Measurements from ENCODE around the gene HLCS.
"Not testable (repeated sequence)": the region's sequence is repeated elsewhere in the genome, so short reads cannot be mapped to it uniquely, and the experiment has no call there.

The HLCS gene

GRCh38 chr21:36821032-36821299 is 145.5 kb downstream of the HLCS start:
- no peaks in the 10 kb centered on the region for H3K36me3 ChIP-seq (ENCODE audit: insufficient read depth, low read length)
- no peaks in the 10 kb centered on the region for H3K4me1 ChIP-seq (ENCODE audit: control insufficient read depth, insufficient read depth, low read length, unreplicated experiment)
- no peaks in the 10 kb centered on the region for H3K27me3 ChIP-seq (ENCODE audit: insufficient read depth, low read length)
- no peak overlapping the region for H3K27ac ChIP-seq (ENCODE audit: low read depth, low read length)
- no peak overlapping the region for H3K4me3 ChIP-seq (ENCODE audit: low read depth, low read length)
- H3K79me2 ChIP-seq (ENCODE audit: control insufficient read depth, insufficient read depth, low read length, unreplicated experiment): no peaks in the 10 kb centered on the region
- no peak overlapping the region for H2AFZ ChIP-seq (ENCODE audit: low read length, unreplicated experiment)

GRCh38 chr21:36820176-36821031 is 146.1 kb downstream of the HLCS start:
- Histone ChIP-seq H3K36me3 (ENCODE audit: insufficient read depth, low read length) (no peaks in the 10 kb centered on the region), H3K4me3 (ENCODE audit: low read depth, low read length) (no peak overlapping the region), H3K27me3 (ENCODE audit: insufficient read depth, low read length) (no peaks in the 10 kb centered on the region), H3K79me2 (ENCODE audit: control insufficient read depth, insufficient read depth, low read length, unreplicated experiment) (no peaks in the 10 kb centered on the region), H3K27ac (ENCODE audit: low read depth, low read length) (no peak overlapping the region), H3K4me1 (ENCODE audit: control insufficient read depth, insufficient read depth, low read length, unreplicated experiment) (no peaks in the 10 kb centered on the region), H2AFZ (ENCODE audit: low read length, unreplicated experiment) (no peak overlapping the region)

DNA sequence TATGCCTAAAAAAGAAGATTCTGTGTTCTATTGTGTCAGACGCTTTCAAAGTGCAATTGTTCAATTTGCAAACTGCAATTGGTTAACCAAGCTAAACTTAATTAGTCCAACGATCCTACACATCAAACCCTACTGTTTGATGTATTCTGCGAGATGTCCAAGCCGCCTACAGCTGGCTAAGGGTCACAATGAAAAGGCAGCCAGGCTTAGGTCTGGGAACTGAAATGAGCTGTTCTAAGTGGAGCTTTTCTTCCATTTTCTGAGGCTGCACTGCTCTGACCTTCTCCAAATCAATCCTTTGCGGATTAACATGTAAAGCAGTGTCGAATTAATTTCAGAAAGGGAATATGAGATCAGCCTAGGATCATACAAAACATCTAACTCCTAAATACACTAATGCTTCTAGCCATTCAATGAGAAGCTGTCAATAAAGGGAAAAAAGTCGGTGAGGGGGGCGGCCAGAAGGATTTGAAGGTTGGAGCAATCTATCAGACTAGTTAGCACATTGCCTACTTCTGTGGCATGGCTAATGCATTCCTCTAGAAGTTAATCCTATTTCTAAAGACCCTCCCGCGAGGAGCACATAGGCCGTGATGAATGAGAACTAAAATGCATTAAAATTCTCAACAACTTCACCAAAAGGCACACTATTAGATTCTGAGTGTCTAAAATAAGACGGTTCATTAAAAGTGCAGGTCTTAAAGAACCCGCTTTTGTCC is 148.6 kb downstream of the HLCS start:
- H2AFZ ChIP-seq (ENCODE audit: low read length, unreplicated experiment): no peak overlapping the region
- no peaks in the 10 kb centered on the region for H3K4me1 ChIP-seq (ENCODE audit: control insufficient read depth, insufficient read depth, low read length, unreplicated experiment)
- H3K27me3 ChIP-seq (ENCODE audit: insufficient read depth, low read length): no peaks in the 10 kb centered on the region
- no peak overlapping the region for H3K27ac ChIP-seq (ENCODE audit: low read depth, low read length)
- no peak overlapping the region for H3K4me3 ChIP-seq (ENCODE audit: low read depth, low read length)
- H3K36me3 ChIP-seq (ENCODE audit: insufficient read depth, low read length): no peaks in the 10 kb centered on the region
- H3K79me2 ChIP-seq (ENCODE audit: control insufficient read depth, insufficient read depth, low read length, unreplicated experiment): no peaks in the 10 kb centered on the region

GRCh38 chr21:36816561-36817130 is 149.8 kb downstream of the HLCS start:
- Histone ChIP-seq H3K27ac (ENCODE audit: low read depth, low read length) (no peak overlapping the region), H2AFZ (ENCODE audit: low read length, unreplicated experiment) (no peak overlapping the region), H3K27me3 (ENCODE audit: insufficient read depth, low read length) (no peaks in the 10 kb centered on the region), H3K36me3 (ENCODE audit: insufficient read depth, low read length) (no peaks in the 10 kb centered on the region), H3K4me3 (ENCODE audit: low read depth, low read length) (no peak overlapping the region), H3K79me2 (ENCODE audit: control insufficient read depth, insufficient read depth, low read length, unreplicated experiment) (no peaks in the 10 kb centered on the region), H3K4me1 (ENCODE audit: control insufficient read depth, insufficient read depth, low read length, unreplicated experiment) (no peaks in the 10 kb centered on the region)

DNA sequence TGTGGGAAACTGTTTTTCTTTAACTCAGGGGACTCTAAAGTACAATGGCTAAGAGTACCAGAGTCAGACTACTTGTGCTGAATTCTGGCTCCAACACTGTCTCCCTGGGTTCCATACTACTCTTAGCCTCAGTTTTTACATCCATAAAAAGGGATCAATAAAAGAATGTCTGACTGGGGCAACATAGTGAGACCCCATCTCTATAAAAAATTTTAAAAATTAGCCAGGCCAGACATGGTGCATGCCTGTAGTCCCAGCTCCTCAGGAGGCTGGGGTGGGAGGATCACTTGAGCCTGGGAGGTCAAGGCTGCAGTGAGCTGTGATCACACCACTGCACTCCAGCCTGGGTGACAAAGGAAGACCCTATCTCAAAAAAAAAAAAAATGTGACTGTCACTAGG is 150.4 kb downstream of the HLCS start:
- not testable (repeated sequence) for H3K27me3 ChIP-seq (ENCODE audit: insufficient read depth, low read length); H3K4me1 ChIP-seq (ENCODE audit: control insufficient read depth, insufficient read depth, low read length, unreplicated experiment); H3K4me3 ChIP-seq (ENCODE audit: low read depth, low read length); H2AFZ ChIP-seq (ENCODE audit: low read length, unreplicated experiment); H3K36me3 ChIP-seq (ENCODE audit: insufficient read depth, low read length); H3K79me2 ChIP-seq (ENCODE audit: control insufficient read depth, insufficient read depth, low read length, unreplicated experiment); H3K27ac ChIP-seq (ENCODE audit: low read depth, low read length)

GRCh38 chr21:36815284-36815683 is 151.2 kb downstream of the HLCS start:
- no peaks in the 10 kb centered on the region for H3K4me1 ChIP-seq (ENCODE audit: control insufficient read depth, insufficient read depth, low read length, unreplicated experiment)
- H3K79me2 ChIP-seq (ENCODE audit: control insufficient read depth, insufficient read depth, low read length, unreplicated experiment): no peaks in the 10 kb centered on the region
- no peak overlapping the region for H2AFZ ChIP-seq (ENCODE audit: low read length, unreplicated experiment)
- H3K4me3 ChIP-seq (ENCODE audit: low read depth, low read length): no peak overlapping the region
- H3K27ac ChIP-seq (ENCODE audit: low read depth, low read length): no peak overlapping the region
- H3K27me3 ChIP-seq (ENCODE audit: insufficient read depth, low read length): no peaks in the 10 kb centered on the region
- H3K36me3 ChIP-seq (ENCODE audit: insufficient read depth, low read length): no peaks in the 10 kb centered on the region

- Histone ChIP-seq H3K27me3 (ENCODE audit: insufficient read depth, low read length) (no peaks in the 10 kb centered on the region), H3K79me2 (ENCODE audit: control insufficient read depth, insufficient read depth, low read length, unreplicated experiment) (no peaks in the 10 kb centered on the region), H3K36me3 (ENCODE audit: insufficient read depth, low read length) (no peaks in the 10 kb centered on the region), H2AFZ (ENCODE audit: low read length, unreplicated experiment) (no peak overlapping the region), H3K4me1 (ENCODE audit: control insufficient read depth, insufficient read depth, low read length, unreplicated experiment) (no peaks in the 10 kb centered on the region), H3K4me3 (ENCODE audit: low read depth, low read length) (no peak overlapping the region), H3K27ac (ENCODE audit: low read depth, low read length) (no peak overlapping the region)
These were observed 153.4 kb downstream of the HLCS start for GRCh38 chr21:36813052-36813451.

DNA sequence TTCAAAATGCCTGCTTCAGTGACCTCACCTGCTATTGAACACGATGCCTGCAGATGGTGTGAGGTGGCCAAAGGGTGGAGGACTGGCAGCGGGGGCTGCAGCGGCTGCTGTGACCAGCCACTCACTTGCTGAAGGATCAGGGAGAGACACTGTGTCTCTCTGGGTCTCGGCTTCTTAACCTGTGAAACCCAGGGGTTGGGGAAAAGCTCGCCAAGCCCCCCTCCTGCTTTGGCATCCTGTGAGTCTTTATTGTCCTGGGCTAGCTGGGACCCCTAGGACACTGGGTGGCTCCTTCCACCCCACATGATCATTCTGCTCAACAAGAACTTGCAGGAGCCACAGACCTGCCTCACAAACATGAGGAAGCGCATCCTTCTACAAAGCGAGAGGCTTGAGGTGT is 154.7 kb downstream of the HLCS start:
- H3K4me1 ChIP-seq (ENCODE audit: control insufficient read depth, insufficient read depth, low read length, unreplicated experiment): no peaks in the 10 kb centered on the region
- no peaks in the 10 kb centered on the region for H3K36me3 ChIP-seq (ENCODE audit: insufficient read depth, low read length)
- H3K27ac ChIP-seq (ENCODE audit: low read depth, low read length): no peak overlapping the region
- H2AFZ ChIP-seq (ENCODE audit: low read length, unreplicated experiment): no peak overlapping the region
- H3K4me3 ChIP-seq (ENCODE audit: low read depth, low read length): no peak overlapping the region
- no peaks in the 10 kb centered on the region for H3K79me2 ChIP-seq (ENCODE audit: control insufficient read depth, insufficient read depth, low read length, unreplicated experiment)
- H3K27me3 ChIP-seq (ENCODE audit: insufficient read depth, low read length): no peaks in the 10 kb centered on the region

DNA sequence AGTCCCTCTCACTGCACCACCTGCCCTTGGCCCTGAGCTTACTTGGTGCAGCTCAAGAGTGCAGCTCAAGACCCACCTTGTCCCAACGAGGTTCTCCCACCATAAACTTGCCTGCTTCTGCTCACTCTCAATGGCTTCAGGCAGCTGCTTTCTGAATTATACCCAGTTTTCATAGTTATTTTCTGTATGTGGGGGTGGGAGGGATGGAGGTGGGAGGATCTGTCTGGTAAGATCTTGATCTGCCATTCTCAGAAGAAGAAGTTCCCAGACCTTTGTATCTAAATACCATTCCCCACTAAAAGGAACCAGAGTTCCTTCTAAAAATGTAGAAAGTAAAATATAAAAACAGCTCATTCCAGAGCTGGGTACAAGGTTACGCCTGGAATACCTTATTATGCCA is 156.0 kb downstream of the HLCS start:
- Histone ChIP-seq H3K4me1 (ENCODE audit: control insufficient read depth, insufficient read depth, low read length, unreplicated experiment) (no peaks in the 10 kb centered on the region), H3K27me3 (ENCODE audit: insufficient read depth, low read length) (no peaks in the 10 kb centered on the region), H3K27ac (ENCODE audit: low read depth, low read length) (no peak overlapping the region), H2AFZ (ENCODE audit: low read length, unreplicated experiment) (no peak overlapping the region), H3K36me3 (ENCODE audit: insufficient read depth, low read length) (no peaks in the 10 kb centered on the region), H3K79me2 (ENCODE audit: control insufficient read depth, insufficient read depth, low read length, unreplicated experiment) (no peaks in the 10 kb centered on the region), H3K4me3 (ENCODE audit: low read depth, low read length) (no peak overlapping the region)

DNA sequence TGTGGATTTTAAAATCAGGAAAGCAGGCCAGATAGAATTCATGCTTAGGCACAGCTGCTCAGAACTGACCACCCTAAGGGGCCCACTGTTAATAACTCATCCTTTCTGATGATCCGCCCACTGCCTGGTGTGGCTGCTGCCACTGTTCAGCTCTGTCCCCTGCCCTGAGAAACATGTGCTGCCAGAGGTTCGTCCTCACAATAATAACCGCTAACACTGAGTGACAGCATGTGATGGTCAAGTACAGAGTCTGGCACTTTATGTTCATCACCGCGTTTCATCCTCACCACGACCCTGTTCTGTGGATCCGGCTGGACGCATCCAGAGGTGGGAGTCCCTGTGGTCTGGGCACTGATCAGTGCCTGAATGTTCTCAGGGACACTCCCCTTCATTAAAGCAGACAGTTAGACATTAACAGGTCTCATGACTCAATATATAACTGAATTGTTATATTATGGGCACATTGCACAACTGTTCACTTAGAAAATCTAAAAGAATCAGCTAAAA is 159.0 kb downstream of the HLCS start:
- Histone ChIP-seq H3K79me2 (ENCODE audit: control insufficient read depth, insufficient read depth, low read length, unreplicated experiment) (no peaks in the 10 kb centered on the region), H2AFZ (ENCODE audit: low read length, unreplicated experiment) (no peak overlapping the region), H3K4me3 (ENCODE audit: low read depth, low read length) (no peak overlapping the region), H3K27ac (ENCODE audit: low read depth, low read length) (no peak overlapping the region), H3K27me3 (ENCODE audit: insufficient read depth, low read length) (no peaks in the 10 kb centered on the region), H3K36me3 (ENCODE audit: insufficient read depth, low read length) (no peaks in the 10 kb centered on the region), H3K4me1 (ENCODE audit: control insufficient read depth, insufficient read depth, low read length, unreplicated experiment) (no peaks in the 10 kb centered on the region)

DNA sequence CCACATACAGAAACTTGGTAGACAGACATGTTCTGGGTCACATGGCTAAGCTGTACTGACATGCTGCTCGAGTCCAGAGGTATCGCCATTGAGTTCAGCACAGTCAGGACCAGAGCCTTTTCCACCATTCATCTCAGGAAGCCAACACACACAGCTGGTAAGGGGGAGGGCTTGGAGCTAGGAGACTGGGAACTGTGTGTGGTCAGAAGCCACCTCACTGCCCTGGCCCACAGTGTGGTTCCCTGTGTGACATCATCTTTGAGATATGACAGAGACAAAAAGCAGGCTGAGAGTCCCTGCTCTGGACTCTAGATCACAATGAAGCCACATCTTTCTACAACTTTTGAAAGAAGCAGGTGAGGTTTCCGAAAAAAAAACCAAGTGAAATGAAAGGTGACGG is 160.4 kb downstream of the HLCS start:
- no peaks in the 10 kb centered on the region for H3K4me1 ChIP-seq (ENCODE audit: control insufficient read depth, insufficient read depth, low read length, unreplicated experiment)
- no peaks in the 10 kb centered on the region for H3K27me3 ChIP-seq (ENCODE audit: insufficient read depth, low read length)
- no peak overlapping the region for H3K27ac ChIP-seq (ENCODE audit: low read depth, low read length)
- no peak overlapping the region for H2AFZ ChIP-seq (ENCODE audit: low read length, unreplicated experiment)
- H3K36me3 ChIP-seq (ENCODE audit: insufficient read depth, low read length): no peaks in the 10 kb centered on the region
- H3K79me2 ChIP-seq (ENCODE audit: control insufficient read depth, insufficient read depth, low read length, unreplicated experiment): no peaks in the 10 kb centered on the region
- H3K4me3 ChIP-seq (ENCODE audit: low read depth, low read length): no peak overlapping the region
